HG03457 (cell line): ENCODE data around the gene OR6K6.

Source experiments
- ATAC-seq: cut with Tn5 transposase; IDR thresholded peaks from one replicate; pipeline ENCODE4 v1.9.1; 2021; ENCODE audit warnings: moderate number of reproducible peaks; ENCODE audit not compliant: unreplicated experiment

Gene OR6K6

DNA sequence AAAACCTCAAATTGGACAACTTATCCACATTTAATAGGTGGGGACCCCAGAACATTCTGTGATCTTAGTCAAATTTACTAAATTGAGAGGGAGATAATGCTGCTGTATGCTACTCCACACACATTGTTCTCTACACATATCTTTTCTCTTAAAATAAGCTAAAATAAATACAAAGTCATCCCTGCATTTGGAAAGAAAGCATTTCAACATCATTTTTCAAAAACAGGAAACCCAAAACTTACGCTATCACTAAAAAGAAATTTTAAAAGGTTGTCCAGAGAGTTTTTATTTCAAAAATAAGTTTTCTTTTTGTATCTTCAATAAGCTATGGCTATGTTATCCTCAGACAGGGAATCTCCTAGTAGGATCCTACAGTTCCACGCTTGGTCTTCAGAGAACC lies 46.0 kb downstream of the OR6K6 start:
- ATAC-seq: no peak

DNA sequence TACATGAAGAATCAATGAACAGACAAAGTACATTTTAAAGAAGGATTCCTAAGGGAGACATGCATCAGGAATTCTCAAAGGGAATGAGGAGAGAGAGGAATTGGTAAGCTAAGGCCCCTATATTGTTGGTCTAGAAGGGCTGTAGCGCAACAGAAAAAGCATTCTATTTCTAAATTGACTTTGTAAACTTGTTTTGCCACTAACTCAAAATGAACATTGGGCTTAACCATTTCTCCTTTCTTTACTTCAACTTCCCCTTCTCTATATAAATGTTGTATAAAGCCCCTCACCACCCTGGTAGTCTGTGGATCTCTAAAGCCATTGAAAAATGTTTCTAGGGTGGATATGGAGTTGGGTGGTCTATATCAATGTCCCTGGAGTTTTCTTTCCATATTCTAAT lies 46.9 kb downstream of the OR6K6 start:
- ATAC-seq: no peak

DNA sequence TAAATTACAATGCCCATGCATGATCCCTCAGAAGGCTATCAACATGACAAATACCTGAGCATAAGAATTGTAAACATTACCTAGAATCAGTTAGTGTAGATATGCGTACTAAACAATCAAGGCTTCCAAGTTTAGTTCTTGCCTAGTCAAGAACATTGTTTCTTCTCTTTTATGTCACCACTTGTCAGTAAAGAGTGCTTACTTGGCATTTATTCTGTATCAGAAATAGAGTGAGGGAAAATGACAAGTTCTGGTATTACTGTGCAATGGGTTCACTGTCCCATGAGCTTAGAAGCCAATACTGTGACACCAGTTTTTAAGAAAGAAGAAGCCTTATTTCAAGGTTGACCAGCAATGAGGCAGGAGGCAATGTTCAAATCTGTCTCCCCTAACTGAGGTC lies 49.2 kb downstream of the OR6K6 start:
- ATAC-seq: no peak
